ENCODE measurements around the gene ANKRD63. TPM values are rescaled to one million over a fixed set of nuclear protein-coding genes. Genes with fewer than 3 reads are reported as not detected.

Gene ANKRD63
- under 1 TPM in 3 of 4 donors, not detected in 1; 0.11 to 0.56 (median 0.48) TPM for polyA plus RNA-seq (ENCODE audit: insufficient read length in 4 of 4)

- no peak for DNase-seq (ENCODE audit: low read depth in 4 of 4, low spot score in 2 of 4)
Observed at GRCh38 chr15:40282869-40283614, at the start of gene ANKRD63. Gene ANKRD63 (minus strand): TSS chr15:40283064. CDS start chr15:40282586, 478 bp downstream.

DNA sequence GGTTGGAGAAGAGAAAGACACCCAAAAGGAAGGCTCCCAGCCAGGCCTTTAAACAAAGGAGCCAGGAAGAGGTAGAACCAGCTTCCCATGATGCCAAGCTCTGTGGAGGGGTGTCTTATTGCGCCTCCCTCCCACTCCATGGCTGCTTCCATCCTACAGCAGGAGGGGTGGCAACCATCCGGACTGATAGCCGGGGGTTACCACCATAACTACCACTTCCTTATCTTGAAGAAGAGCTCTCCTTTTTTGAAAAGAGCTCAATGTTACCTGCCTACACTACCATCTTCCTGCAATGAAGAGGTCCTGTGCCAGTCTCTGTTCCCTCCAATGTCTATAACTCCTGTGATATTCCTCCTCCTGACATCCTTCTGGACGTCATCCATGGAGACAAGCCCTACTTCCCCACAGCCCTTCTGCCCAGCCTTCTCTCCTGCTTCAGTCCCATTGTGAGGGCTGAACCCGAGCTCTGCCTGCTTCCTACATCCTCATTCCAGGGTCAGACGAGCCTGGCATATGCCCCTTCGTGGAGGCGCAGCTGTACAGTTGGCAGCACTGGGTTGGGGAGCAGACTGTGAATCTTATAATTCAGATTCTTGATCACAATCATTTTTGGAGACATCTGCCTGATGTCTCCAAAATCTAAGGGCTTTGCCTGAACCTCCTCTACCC is 49.4 kb upstream of the ANKRD63 start:
- no peak for DNase-seq (ENCODE audit: low read depth in 4 of 4, low spot score in 2 of 4)

GRCh38 chr15:40331637-40332036 is 48.8 kb upstream of the ANKRD63 start:
- DNase-seq (ENCODE audit: low read depth in 4 of 4, low spot score in 2 of 4): no peak

GRCh38 chr15:40331026-40331425 is 48.2 kb upstream of the ANKRD63 start:
- DNase-seq (ENCODE audit: low read depth in 4 of 4, low spot score in 2 of 4): no peak

GRCh38 chr15:40330368-40330836 is 47.5 kb upstream of the ANKRD63 start:
- no peak for DNase-seq (ENCODE audit: low read depth in 4 of 4, low spot score in 2 of 4)

DNA sequence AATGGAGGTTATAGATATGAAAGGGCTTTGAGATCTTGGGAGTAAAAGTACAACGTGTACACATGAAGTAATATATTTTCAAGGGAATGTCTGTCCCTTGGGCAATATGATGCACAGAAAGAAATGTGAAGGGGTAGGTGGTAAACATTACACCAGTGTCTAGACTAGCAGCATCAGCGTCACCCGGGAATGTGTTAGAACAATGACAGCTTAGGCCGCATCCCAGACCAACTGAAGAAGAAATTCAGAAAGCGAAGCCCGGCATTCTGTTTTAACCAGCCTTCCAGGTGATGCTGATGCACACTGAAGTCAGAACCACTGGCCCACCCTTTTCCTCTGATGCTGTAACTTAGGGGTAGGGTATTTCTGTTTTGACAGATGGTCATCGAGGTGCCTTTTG is 46.9 kb upstream of the ANKRD63 start:
- no peak for DNase-seq (ENCODE audit: low read depth in 4 of 4, low spot score in 2 of 4)

DNA sequence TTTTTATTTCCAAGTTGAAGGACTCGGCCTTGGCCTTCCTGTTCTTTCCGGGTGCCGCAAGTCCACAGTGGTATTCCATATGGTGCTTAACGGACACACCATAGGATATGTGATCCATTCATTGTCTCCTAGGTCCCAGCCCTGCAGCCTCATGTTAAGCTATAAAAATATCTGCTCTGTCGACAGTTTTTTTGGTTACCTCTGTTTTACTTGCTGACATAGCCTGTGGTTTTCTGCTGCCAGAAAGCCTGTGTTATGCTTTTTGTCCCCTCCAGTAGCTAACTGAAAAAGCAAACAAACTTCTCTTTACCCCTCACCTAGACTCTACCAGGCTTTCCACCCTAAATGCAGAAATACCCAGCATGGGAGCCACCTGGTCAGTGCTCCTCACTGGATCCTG is 45.9 kb upstream of the ANKRD63 start:
- DNase-seq (ENCODE audit: low read depth in 4 of 4, low spot score in 2 of 4): no peak

- no peak for DNase-seq (ENCODE audit: low read depth in 4 of 4, low spot score in 2 of 4)
Observed at GRCh38 chr15:40328176-40328575, 45.3 kb upstream of the ANKRD63 start.

DNA sequence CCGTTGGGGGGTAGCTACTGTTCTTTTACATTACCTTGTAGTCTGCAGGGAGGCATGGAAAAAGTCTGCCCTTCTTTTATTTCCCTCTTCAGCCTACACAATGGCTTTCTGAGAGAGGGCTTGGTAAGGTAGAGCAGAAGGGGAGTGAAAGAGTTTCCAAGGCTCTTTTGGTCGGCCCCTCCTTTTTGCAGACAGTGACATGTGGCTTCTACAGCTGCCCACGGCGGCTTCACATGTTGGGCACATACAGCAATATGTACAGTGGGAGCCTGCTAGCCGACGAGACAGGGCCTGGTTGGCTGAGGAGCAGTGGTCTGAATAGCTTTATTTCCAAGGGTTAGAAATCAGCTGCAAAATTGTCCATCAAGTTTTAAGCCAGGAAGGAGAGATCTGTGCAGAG is 44.6 kb upstream of the ANKRD63 start:
- DNase-seq (ENCODE audit: low read depth in 4 of 4, low spot score in 2 of 4): no peak

DNA sequence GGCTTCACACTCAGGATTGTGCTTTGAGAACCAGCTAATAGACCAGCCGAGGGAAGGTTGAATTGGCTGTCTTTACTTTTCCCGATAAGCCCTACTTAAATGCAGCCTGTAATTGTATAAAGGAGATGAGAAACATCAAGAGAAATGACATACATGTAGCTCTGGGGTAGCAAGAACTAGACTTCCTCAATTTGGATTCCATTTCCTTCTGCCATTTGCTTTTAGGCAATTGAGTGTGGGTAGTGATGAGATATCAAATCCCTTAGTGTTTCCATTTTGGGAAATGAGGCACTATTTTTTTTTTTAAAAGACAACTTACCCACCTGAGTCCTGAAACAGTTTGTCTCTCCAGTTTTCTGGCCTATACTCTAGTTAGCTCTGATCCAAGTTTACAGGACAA is 42.8 kb upstream of the ANKRD63 start:
- DNase-seq (ENCODE audit: low read depth in 4 of 4, low spot score in 2 of 4): no peak

GRCh38 chr15:40325188-40325587 is 42.3 kb upstream of the ANKRD63 start:
- no peak for DNase-seq (ENCODE audit: low read depth in 4 of 4, low spot score in 2 of 4)

GRCh38 chr15:40323953-40324937 is 41.4 kb upstream of the ANKRD63 start:
- DNase-seq (ENCODE audit: low read depth in 4 of 4, low spot score in 2 of 4): no peak

GRCh38 chr15:40323239-40323952 is 40.5 kb upstream of the ANKRD63 start, which contains the start of gene INAFM2:
Gene INAFM2 (plus strand): TSS chr15:40323692. CDS start chr15:40324056, 364 bp downstream.
- peak; percentile 77 to 90 (median 87) for DNase-seq (ENCODE audit: low read depth in 4 of 4, low spot score in 2 of 4)

- DNase-seq (ENCODE audit: low read depth in 4 of 4, low spot score in 2 of 4): no peak
Observed at GRCh38 chr15:40322531-40323238, 39.8 kb upstream of the ANKRD63 start.

DNA sequence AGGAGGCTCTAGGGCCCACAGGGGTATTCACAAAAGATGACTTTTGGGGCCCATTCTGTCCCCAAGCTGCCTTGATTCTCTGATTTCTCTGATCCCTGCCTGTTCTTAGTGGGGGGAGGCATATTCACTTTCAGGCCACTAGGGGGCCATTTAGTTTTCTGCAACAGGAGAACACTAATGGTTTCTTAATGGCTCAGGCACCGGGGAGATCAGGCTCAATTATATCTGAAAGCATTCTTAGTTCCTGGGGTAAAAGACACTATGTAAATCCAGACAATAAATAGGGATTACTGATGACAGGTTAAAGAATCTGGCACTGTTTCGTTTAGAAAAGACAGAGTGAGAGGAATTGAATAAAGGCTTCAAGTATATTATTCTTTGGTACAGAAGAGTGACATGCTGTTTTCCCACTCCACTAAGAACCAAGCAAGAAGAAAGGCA is 38.1 kb upstream of the ANKRD63 start:
- DNase-seq (ENCODE audit: low read depth in 4 of 4, low spot score in 2 of 4): no peak

DNA sequence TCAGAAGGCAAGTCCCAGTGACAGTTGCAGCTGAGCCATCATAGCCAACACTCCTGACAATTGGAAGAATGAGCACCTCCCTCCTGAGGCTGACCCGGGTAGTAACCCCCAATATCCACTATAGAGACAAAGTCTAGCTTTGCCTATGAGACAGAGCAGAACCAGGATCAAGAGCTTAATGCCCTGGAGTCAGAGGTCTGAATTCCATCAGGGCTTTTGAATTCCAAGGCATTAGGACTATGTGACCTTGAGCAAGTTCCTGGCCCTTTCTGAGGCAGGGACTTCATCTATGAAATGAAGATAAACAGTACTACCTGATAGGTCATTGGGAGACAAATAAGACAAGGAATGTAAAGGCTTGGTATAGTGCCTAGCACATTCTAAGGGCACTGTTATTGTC is 37.5 kb upstream of the ANKRD63 start:
- no peak for DNase-seq (ENCODE audit: low read depth in 4 of 4, low spot score in 2 of 4)

DNA sequence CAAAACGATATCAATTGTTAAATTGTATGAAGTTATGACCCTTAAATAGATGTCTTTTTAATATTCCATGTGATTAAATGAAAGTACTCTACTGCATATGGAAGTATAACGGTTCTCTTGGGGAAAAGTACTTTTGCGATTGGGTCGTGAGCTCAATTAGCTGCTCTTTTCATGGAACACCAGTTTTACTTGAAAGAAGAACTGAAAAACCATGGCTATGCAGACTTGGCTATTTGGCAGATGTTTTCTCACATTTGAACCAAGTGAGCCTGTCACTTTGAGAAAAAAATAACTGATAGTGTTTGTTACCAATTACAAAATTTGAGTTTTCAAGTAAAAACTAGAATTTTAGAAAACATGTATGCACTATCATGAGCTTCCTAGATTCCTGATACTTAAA is 34.7 kb upstream of the ANKRD63 start:
- no peak for DNase-seq (ENCODE audit: low read depth in 4 of 4, low spot score in 2 of 4)

GRCh38 chr15:40316931-40317330 is 34.1 kb upstream of the ANKRD63 start:
- no peak for DNase-seq (ENCODE audit: low read depth in 4 of 4, low spot score in 2 of 4)

DNA sequence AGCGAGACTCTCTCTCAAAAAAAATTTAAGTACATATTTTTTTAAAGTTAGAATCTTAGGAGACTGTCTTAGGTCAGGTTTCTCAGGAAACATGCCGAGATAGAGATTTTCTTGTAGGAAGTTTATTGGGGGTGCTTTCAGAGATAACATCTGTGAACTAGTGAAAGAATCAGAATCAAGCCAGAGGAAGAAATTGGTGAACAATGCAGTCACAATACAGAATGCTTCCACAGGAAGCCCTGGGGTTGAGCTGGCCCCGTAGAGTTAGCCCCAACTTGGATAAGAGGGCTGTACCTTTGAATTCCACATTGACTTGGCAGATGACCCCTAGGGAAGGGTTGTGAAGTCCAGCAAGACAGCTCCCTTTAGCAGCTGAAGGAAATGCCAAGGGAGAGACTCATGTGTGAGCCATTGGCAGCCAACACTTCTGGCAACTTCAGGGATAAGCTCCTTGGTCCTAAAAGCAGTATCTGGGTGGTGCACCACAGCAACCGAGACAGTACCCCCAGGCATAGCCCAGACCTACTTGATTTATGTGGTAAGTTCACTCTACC is 31.9 kb upstream of the ANKRD63 start:
- no peak for DNase-seq (ENCODE audit: low read depth in 4 of 4, low spot score in 2 of 4)
